ENCODE data around the gene KIAA1614. TPM values are rescaled to one million over a fixed set of nuclear protein-coding genes. Genes with fewer than 3 reads are reported as not detected.

The KIAA1614 gene
- total and polyA plus RNA-seq, 4 donors = 2.1 to 6.4 (median 4.5) TPM

DNA sequence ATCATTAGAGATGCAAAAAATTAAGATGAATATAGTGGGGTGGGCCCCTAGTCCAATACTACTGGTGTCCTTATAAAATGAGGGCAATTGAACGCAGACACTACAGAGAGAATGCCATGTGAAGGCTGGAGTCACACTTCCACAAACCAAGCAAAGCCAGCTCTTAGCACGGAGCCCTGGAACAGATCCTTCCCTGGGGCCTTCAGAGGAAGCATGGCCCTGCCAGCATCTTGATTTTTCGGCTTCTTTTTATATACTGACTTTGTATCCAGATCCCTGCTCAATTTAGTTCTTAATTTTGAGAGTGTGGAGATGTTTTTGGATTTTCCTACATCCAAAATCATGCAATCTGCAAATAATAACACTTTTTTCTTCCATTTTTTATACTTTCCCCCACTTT lies 10.2 kb upstream of the KIAA1614 start:
- no peak overlapping the region for H3K4me3 ChIP-seq
- no peak overlapping the region for H3K27ac ChIP-seq (ENCODE audit: low read depth in 1 of 2, low read length in 1 of 2)
- H3K9me3 ChIP-seq (ENCODE audit: control insufficient read depth in 4 of 4, insufficient read depth in 3 of 4, low read length in 3 of 4) = no peaks in the 10 kb centered on the region
- 89 to 90% methylated on average over 3 of the region's 3 CpGs for WGBS, 2 donors
- no peak overlapping the region for H3K9ac ChIP-seq (ENCODE audit: insufficient read depth in 1 of 2, low read length in 2 of 2)
- H3K4me1 ChIP-seq (ENCODE audit: control insufficient read depth in 5 of 5, insufficient read depth in 5 of 5, low read length in 5 of 5) = peaks cover 0 to 14% (median 2%) of the 10 kb centered on the region in 5 donors
- DNase-seq (no peak), ATAC-seq (ENCODE audit: insufficient read depth, low FRiP score) (no peak)
- TF ChIP-seq, protein P1, sequence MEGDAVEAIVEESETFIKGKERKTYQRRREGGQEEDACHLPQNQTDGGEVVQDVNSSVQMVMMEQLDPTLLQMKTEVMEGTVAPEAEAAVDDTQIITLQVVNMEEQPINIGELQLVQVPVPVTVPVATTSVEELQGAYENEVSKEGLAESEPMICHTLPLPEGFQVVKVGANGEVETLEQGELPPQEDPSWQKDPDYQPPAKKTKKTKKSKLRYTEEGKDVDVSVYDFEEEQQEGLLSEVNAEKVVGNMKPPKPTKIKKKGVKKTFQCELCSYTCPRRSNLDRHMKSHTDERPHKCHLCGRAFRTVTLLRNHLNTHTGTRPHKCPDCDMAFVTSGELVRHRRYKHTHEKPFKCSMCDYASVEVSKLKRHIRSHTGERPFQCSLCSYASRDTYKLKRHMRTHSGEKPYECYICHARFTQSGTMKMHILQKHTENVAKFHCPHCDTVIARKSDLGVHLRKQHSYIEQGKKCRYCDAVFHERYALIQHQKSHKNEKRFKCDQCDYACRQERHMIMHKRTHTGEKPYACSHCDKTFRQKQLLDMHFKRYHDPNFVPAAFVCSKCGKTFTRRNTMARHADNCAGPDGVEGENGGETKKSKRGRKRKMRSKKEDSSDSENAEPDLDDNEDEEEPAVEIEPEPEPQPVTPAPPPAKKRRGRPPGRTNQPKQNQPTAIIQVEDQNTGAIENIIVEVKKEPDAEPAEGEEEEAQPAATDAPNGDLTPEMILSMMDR (IDR thresholded peaks at IDR 0.05; ENCODE audit: control extremely low read depth, extremely low read depth) = no peak
- H3K36me3 ChIP-seq (ENCODE audit: control insufficient read depth in 4 of 4, insufficient read depth in 4 of 4, low read length in 4 of 4) = no peaks in the 10 kb centered on the region
- no peaks in the 10 kb centered on the region for H3K27me3 ChIP-seq (ENCODE audit: control insufficient read depth in 3 of 3, insufficient read depth in 3 of 3, low read length in 2 of 3)

DNA sequence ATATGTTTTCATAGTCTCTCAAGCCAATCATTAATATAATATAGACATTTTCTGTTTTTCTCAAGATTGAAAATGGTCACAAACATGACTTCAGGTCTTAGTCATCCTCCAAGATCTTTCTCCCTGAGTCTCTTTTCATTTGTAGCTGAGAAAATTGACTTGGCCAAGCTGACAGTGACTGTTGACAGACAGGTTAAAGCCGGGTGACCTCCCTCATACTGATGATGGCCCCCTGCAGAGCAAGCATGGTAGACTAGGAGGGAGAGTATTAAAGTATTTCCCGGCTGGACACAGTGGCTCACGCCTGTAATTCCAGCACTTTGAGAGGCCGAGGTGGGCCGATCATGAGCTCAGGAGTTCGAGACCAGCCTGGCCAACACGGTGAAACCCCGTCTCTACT lies 6.8 kb upstream of the KIAA1614 start:
- Histone ChIP-seq H3K27ac (ENCODE audit: low read depth in 1 of 2, low read length in 1 of 2) (no peak overlapping the region), H3K9ac (ENCODE audit: insufficient read depth in 1 of 2, low read length in 2 of 2) (no peak overlapping the region), H3K4me3 (no peak overlapping the region), H3K9me3 (ENCODE audit: control insufficient read depth in 4 of 4, insufficient read depth in 3 of 4, low read length in 3 of 4) (no peaks in the 10 kb centered on the region), H3K27me3 (ENCODE audit: control insufficient read depth in 3 of 3, insufficient read depth in 3 of 3, low read length in 2 of 3) (no peaks in the 10 kb centered on the region), H3K36me3 (ENCODE audit: control insufficient read depth in 4 of 4, insufficient read depth in 4 of 4, low read length in 4 of 4) (no peaks in the 10 kb centered on the region), H3K4me1 (ENCODE audit: control insufficient read depth in 5 of 5, insufficient read depth in 5 of 5, low read length in 5 of 5) (peaks cover 0 to 3% (median 0%) of the 10 kb centered on the region in 5 donors)
- 94 to 97% methylated on average over 8 of the region's 8 CpGs for WGBS, 2 donors
- TF ChIP-seq, protein P1 (IDR thresholded peaks at IDR 0.05; ENCODE audit: control extremely low read depth, extremely low read depth) = no peak
- ATAC-seq (ENCODE audit: insufficient read depth, low FRiP score) (no peak), DNase-seq (no peak)

DNA sequence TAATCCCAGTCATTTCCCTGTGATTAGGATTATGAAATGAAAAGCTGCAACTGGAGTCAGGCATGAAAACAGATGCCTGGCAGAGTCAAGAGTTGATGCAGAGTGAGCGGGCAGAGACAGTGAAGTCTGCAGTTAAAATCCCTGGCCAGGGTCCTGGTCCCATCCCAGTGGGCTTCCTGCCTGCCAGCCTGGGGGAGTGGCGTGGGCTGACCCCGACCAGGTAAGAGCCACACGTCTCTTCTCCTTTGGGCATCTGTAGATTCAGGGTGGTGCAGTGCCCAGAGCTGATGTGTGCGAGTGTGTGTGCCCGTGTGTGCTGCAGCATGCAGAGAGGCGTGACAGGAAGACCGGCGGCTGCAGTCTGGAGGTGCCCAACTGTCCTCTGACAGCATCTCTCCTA lies 6.2 kb upstream of the KIAA1614 start:
- no peak overlapping the region for H3K9ac ChIP-seq (ENCODE audit: insufficient read depth in 1 of 2, low read length in 2 of 2)
- no peaks in the 10 kb centered on the region for H3K36me3 ChIP-seq (ENCODE audit: control insufficient read depth in 4 of 4, insufficient read depth in 4 of 4, low read length in 4 of 4)
- no peak for ATAC-seq (ENCODE audit: insufficient read depth, low FRiP score)
- WGBS, 2 donors = 92 to 93% methylated on average over 9 of the region's 9 CpGs
- TF ChIP-seq, protein P1 (IDR thresholded peaks at IDR 0.05; ENCODE audit: control extremely low read depth, extremely low read depth) = no peak
- H3K27me3 ChIP-seq (ENCODE audit: control insufficient read depth in 3 of 3, insufficient read depth in 3 of 3, low read length in 2 of 3) = no peaks in the 10 kb centered on the region
- no peak overlapping the region for H3K27ac ChIP-seq (ENCODE audit: low read depth in 1 of 2, low read length in 1 of 2)
- no peaks in the 10 kb centered on the region for H3K9me3 ChIP-seq (ENCODE audit: control insufficient read depth in 4 of 4, insufficient read depth in 3 of 4, low read length in 3 of 4)
- DNase-seq = no peak
- H3K4me1 ChIP-seq (ENCODE audit: control insufficient read depth in 5 of 5, insufficient read depth in 5 of 5, low read length in 5 of 5) = peaks cover 0 to 8% (median 0%) of the 10 kb centered on the region in 5 donors
- H3K4me3 ChIP-seq = no peak overlapping the region
